Stimulated activated naive CD8-positive, alpha-beta T cell treated with anti-CD3 and anti-CD28 coated beads, Interleukin-15, Interleukin-2, amounts not matched to agents 100 U/mL and 50 U/mL, for 24 hours (primary cell): ENCODE results near the gene NACAD.
"Not testable (repeated sequence)": the region's sequence is repeated elsewhere in the genome, so short reads cannot be mapped to it uniquely, and the experiment has no call there.

Experiments
- ATAC-seq: fragments of 150-1000 bp; cut with Tn5 transposase; one replicate; pipeline ENCODE4 v1.10.0; 2021
- DNase-seq: peaks from one replicate; pipeline ENCODE4 v3.0.0; 2021

NACAD gene

GRCh38 chr7:45117582-45117981 lies 28.8 kb upstream of the NACAD start:
- ATAC-seq = no peak
- DNase-seq = no peak

- ATAC-seq (no peak), DNase-seq (no peak)
Measured at GRCh38 chr7:45116048-45116447, 27.3 kb upstream of the NACAD start.

GRCh38 chr7:45114926-45115325 lies 26.2 kb upstream of the NACAD start:
- no peak for ATAC-seq
- no peak for DNase-seq

GRCh38 chr7:45114257-45114656 lies 25.5 kb upstream of the NACAD start:
- not testable (repeated sequence) for DNase-seq, ATAC-seq

GRCh38 chr7:45112648-45113047 lies 23.9 kb upstream of the NACAD start:
- no peak for ATAC-seq
- no peak for DNase-seq

GRCh38 chr7:45111298-45112223 lies 22.8 kb upstream of the NACAD start, which contains the start of gene TBRG4:
Gene TBRG4, minus strand, starts transcription at chr7:45111697. Its CDS starts 2,460 bp downstream, at chr7:45109237.
- peak; percentile 96 for DNase-seq

GRCh38 chr7:45108863-45109262 lies 20.1 kb upstream of the NACAD start:
- DNase-seq (no peak), ATAC-seq (no peak)

More at GRCh38 chr7:45111298-45112223, 22.8 kb upstream of the NACAD start, which contains the start of gene TBRG4:
- ATAC-seq = peak; percentile 99

GRCh38 chr7:45107356-45107755 lies 18.6 kb upstream of the NACAD start:
- ATAC-seq = no peak
- no peak for DNase-seq

GRCh38 chr7:45106820-45107219 lies 18.1 kb upstream of the NACAD start:
- DNase-seq (no peak), ATAC-seq (no peak)

- ATAC-seq (peak; percentile 63), DNase-seq (no peak)
Measured at GRCh38 chr7:45105588-45106188, 16.9 kb upstream of the NACAD start.

GRCh38 chr7:45104844-45105587 lies 16.2 kb upstream of the NACAD start:
- DNase-seq (no peak), ATAC-seq (no peak)

- ATAC-seq (no peak), DNase-seq (no peak)
Measured at GRCh38 chr7:45103958-45104843, 15.4 kb upstream of the NACAD start.

- ATAC-seq (no peak), DNase-seq (no peak)
Measured at GRCh38 chr7:45102785-45103712, 14.3 kb upstream of the NACAD start.

- no peak for ATAC-seq
Measured at GRCh38 chr7:45101748-45102147, 13.0 kb upstream of the NACAD start.

GRCh38 chr7:45100761-45101480 lies 12.2 kb upstream of the NACAD start:
- no peak for ATAC-seq
- no peak for DNase-seq

More at GRCh38 chr7:45101748-45102147, 13.0 kb upstream of the NACAD start:
- DNase-seq = no peak

- ATAC-seq (no peak), DNase-seq (no peak)
Measured at GRCh38 chr7:45099891-45100760, 11.4 kb upstream of the NACAD start.

GRCh38 chr7:45098983-45099839 lies 10.4 kb upstream of the NACAD start:
- ATAC-seq = peak; percentile 8
- DNase-seq = no peak

GRCh38 chr7:45092931-45093235 lies 4.1 kb upstream of the NACAD start:
- no peak for DNase-seq

More at GRCh38 chr7:45092931-45093235, 4.1 kb upstream of the NACAD start:
- no peak for ATAC-seq
